Hematopoietic multipotent progenitor cell treated with erythropoietin and hydrocortisone succinate and interleukin-3 and kit ligand, for 8 days (in vitro differentiated cells): ENCODE data around the gene CLIP3.
"Not testable (repeated sequence)": the region's sequence is repeated elsewhere in the genome, so short reads cannot be mapped to it uniquely, and the experiment has no call there.

Source experiments
- DNase-seq: peaks from one replicate; pipeline ENCODE4 v3.0.0-alpha.2; 2015

Gene CLIP3

GRCh38 chr19:36006955-36007354 lies 25.7 kb downstream of the CLIP3 start:
- DNase-seq, result no peak

GRCh38 chr19:36003284-36003683 lies 29.4 kb downstream of the CLIP3 start:
- DNase-seq, result no peak

- DNase-seq, result no peak
These were observed 31.1 kb downstream of the CLIP3 start for GRCh38 chr19:36001605-36002004.

- DNase-seq, result no peak
These were observed 35.9 kb downstream of the CLIP3 start for GRCh38 chr19:35996777-35997176.

GRCh38 chr19:35995048-35995993 lies 37.4 kb downstream of the CLIP3 start, which contains the start of gene SDHAF1:
SDHAF1 (plus strand) TSS chr19:35995188; CDS start chr19:35995275, 87 bp downstream.
- peak; percentile 97 for DNase-seq

- peak; percentile 28 for DNase-seq
These were observed 38.6 kb downstream of the CLIP3 start for GRCh38 chr19:35993923-35994598.

GRCh38 chr19:35992907-35993765 lies 39.5 kb downstream of the CLIP3 start:
- no peak for DNase-seq

- no peak for DNase-seq
These were observed 40.8 kb downstream of the CLIP3 start for GRCh38 chr19:35991731-35992450.

- DNase-seq, result no peak
These were observed 41.6 kb downstream of the CLIP3 start for GRCh38 chr19:35990771-35991730.

GRCh38 chr19:35990156-35990555 lies 42.5 kb downstream of the CLIP3 start:
- DNase-seq, result no peak

GRCh38 chr19:35988824-35989223 lies 43.8 kb downstream of the CLIP3 start:
- DNase-seq, result no peak

- peak; percentile 10 for DNase-seq
These were observed 45.1 kb downstream of the CLIP3 start for GRCh38 chr19:35987571-35987896.

GRCh38 chr19:35986664-35987570 lies 45.8 kb downstream of the CLIP3 start:
- no peak for DNase-seq

- DNase-seq, result no peak
These were observed 46.6 kb downstream of the CLIP3 start for GRCh38 chr19:35986111-35986510.

- DNase-seq, result no peak
These were observed 49.5 kb downstream of the CLIP3 start for GRCh38 chr19:35983177-35983576.

- not testable (repeated sequence) for DNase-seq
These were observed 51.7 kb downstream of the CLIP3 start for GRCh38 chr19:35980997-35981396.

GRCh38 chr19:35978832-35979365 lies 53.8 kb downstream of the CLIP3 start:
- DNase-seq, result no peak

GRCh38 chr19:35978271-35978670 lies 54.4 kb downstream of the CLIP3 start:
- no peak for DNase-seq

- DNase-seq, result peak; percentile 67
These were observed 55.0 kb downstream of the CLIP3 start for GRCh38 chr19:35977446-35978222.
